ENCODE measurements around the gene DYNLT2.

Gene DYNLT2

GRCh38 chr6:169751242-169752073 lies at the start of gene DYNLT2, which contains the start of gene ERMARD:
Gene DYNLT2, minus strand, starts transcription at chr6:169751572. Its CDS starts 114 bp downstream, at chr6:169751458.
Gene ERMARD, plus strand, starts transcription at chr6:169751622. Its CDS starts 36 bp downstream, at chr6:169751658.
- peak; percentile 29 for DNase-seq

GRCh38 chr6:169800668-169801395 lies 49.5 kb upstream of the DYNLT2 start:
- no peak for DNase-seq

GRCh38 chr6:169800116-169800667 lies 48.8 kb upstream of the DYNLT2 start:
- DNase-seq = no peak

- DNase-seq = no peak
Measured at GRCh38 chr6:169799474-169799926, 48.1 kb upstream of the DYNLT2 start.

- DNase-seq = no peak
Measured at GRCh38 chr6:169798764-169799473, 47.5 kb upstream of the DYNLT2 start.

GRCh38 chr6:169795196-169795595 lies 43.8 kb upstream of the DYNLT2 start:
- DNase-seq = no peak

- DNase-seq = no peak
Measured at GRCh38 chr6:169794317-169795055, 43.1 kb upstream of the DYNLT2 start.

GRCh38 chr6:169793408-169793807 lies 42.0 kb upstream of the DYNLT2 start:
- no peak for DNase-seq

- no peak for DNase-seq
Measured at GRCh38 chr6:169792306-169793015, 41.1 kb upstream of the DYNLT2 start.

- DNase-seq = no peak
Measured at GRCh38 chr6:169791721-169792131, 40.4 kb upstream of the DYNLT2 start.

GRCh38 chr6:169789944-169790927 lies 38.9 kb upstream of the DYNLT2 start:
- peak; percentile 26 for DNase-seq

- DNase-seq = no peak
Measured at GRCh38 chr6:169789146-169789943, 38.0 kb upstream of the DYNLT2 start.

- DNase-seq = no peak
Measured at GRCh38 chr6:169788809-169789145, 37.4 kb upstream of the DYNLT2 start.

- no peak for DNase-seq
Measured at GRCh38 chr6:169787797-169788196, 36.4 kb upstream of the DYNLT2 start.

GRCh38 chr6:169786349-169786748 lies 35.0 kb upstream of the DYNLT2 start:
- no peak for DNase-seq

GRCh38 chr6:169785566-169785965 lies 34.2 kb upstream of the DYNLT2 start:
- DNase-seq = no peak

GRCh38 chr6:169784821-169785340 lies 33.5 kb upstream of the DYNLT2 start:
- DNase-seq = no peak

GRCh38 chr6:169783971-169784820 lies 32.8 kb upstream of the DYNLT2 start:
- DNase-seq = no peak

Measured in NCI-H187 treated with DMSO at 0.1 percent for 48 hours (cell line).